Suprapubic skin (tissue), 4 donors: ENCODE data around the gene GREM2. TPM values are rescaled to one million over a fixed set of nuclear protein-coding genes. Genes with fewer than 3 reads are reported as not detected.

Experiments
- DNase-seq, 2 donors: peaks; one replicate each; pipeline ENCODE4 v3.0.0-alpha.2; 2019; ENCODE audit warnings: low spot score in 2 of 2
- H3K27ac ChIP-seq: fragments of 200-600 bp; sonication (generic); one replicate; pipeline ENCODE4 v1.5.1; 2019
- H3K27me3 ChIP-seq: fragments of 200-600 bp; sonication (generic); one replicate; pipeline ENCODE4 v1.5.1; 2019
- H3K36me3 ChIP-seq: fragments of 200-600 bp; sonication (generic); one replicate; pipeline ENCODE4 v1.5.1; 2019
- H3K4me1 ChIP-seq: fragments of 200-600 bp; sonication (generic); one replicate; pipeline ENCODE4 v1.5.1; 2019
- H3K4me3 ChIP-seq: fragments of 200-600 bp; sonication (generic); one replicate; pipeline ENCODE4 v1.5.1; 2019; ENCODE audit warnings: mild to moderate bottlenecking
- H3K9me3 ChIP-seq: fragments of 200-600 bp; sonication (generic); one replicate; pipeline ENCODE4 v1.5.1; 2019
- CTCF ChIP-seq, 2 donors: fragments of 200-600 bp in 1 of 2; fragments of 450-650 bp in 1 of 2; sonication (generic) in 1 of 2; IDR thresholded peaks; one replicate each; pipeline ENCODE4 v1.5.1; 2016 to 2019; ENCODE audit warnings: antibody characterized with exemption in 2 of 2, mild to moderate bottlenecking in 1 of 2, moderate library complexity in 1 of 2
- EP300 ChIP-seq: sonication (generic); formaldehyde crosslinking; IDR thresholded peaks from one replicate; pipeline ENCODE4 v1.6.1; 2017; ENCODE audit warnings: antibody characterized with exemption
- POLR2A ChIP-seq, 2 donors: fragments of 450-650 bp; IDR thresholded peaks; one replicate each; pipeline ENCODE4 v1.6.1; 2017; ENCODE audit warnings: antibody characterized with exemption in 2 of 2, mild to moderate bottlenecking in 2 of 2, moderate library complexity in 2 of 2
- POLR2AphosphoS5 ChIP-seq, 3 donors: sonication (generic); formaldehyde crosslinking; IDR thresholded peaks; one replicate each; pipeline ENCODE4 v1.6.1; 2017; ENCODE audit warnings: antibody characterized with exemption in 3 of 3
- WGBS: methylation state at CpG from one replicate; pipeline ENCODE4 v1.1.5; 2018; 5-methylcytosine and 5-hydroxymethylcytosine counted together
- total RNA-seq, 4 donors: library from RNA; depleted of rRNA; stranded (reverse); fragments of >200 nt; gene quantifications; one replicate each; pipeline ENCODE4 v1.1.0, GENCODE V29; 2016

The GREM2 gene
- total RNA-seq, 4 donors from 2014 or later, result 0.11 to 1.3 (median 0.38) TPM

GRCh38 chr1:240599299-240599698 is 12.7 kb downstream of the GREM2 start:
- no peaks in the 10 kb centered on the region for H3K27me3 ChIP-seq
- no peak overlapping the region for H3K27ac ChIP-seq
- no peak for DNase-seq
- no peaks in the 10 kb centered on the region for H3K36me3 ChIP-seq
- 90% methylated on average over 3 of the region's 3 CpGs for WGBS
- H3K9me3 ChIP-seq, result no peaks in the 10 kb centered on the region
- H3K4me1 ChIP-seq, result no peaks in the 10 kb centered on the region
- TF ChIP-seq CTCF (IDR thresholded peaks at IDR 0.05) (no peak), EP300 (no peak), POLR2AphosphoS5 (IDR thresholded peaks at IDR 0.05) (no peak), POLR2A (IDR thresholded peaks at IDR 0.05) (no peak)
- no peak overlapping the region for H3K4me3 ChIP-seq

- 74% methylated on average over 3 of the region's 3 CpGs for WGBS
- H3K9me3 ChIP-seq, result no peaks in the 10 kb centered on the region
- no peaks in the 10 kb centered on the region for H3K4me1 ChIP-seq
- DNase-seq, result no peak
- no peaks in the 10 kb centered on the region for H3K27me3 ChIP-seq
- no peak overlapping the region for H3K4me3 ChIP-seq
- no peaks in the 10 kb centered on the region for H3K36me3 ChIP-seq
- no peak for TF ChIP-seq POLR2A (IDR thresholded peaks at IDR 0.05)
- TF ChIP-seq CTCF (IDR thresholded peaks at IDR 0.05), result no peak
- TF ChIP-seq EP300, result no peak
- TF ChIP-seq POLR2AphosphoS5 (IDR thresholded peaks at IDR 0.05), result no peak
- H3K27ac ChIP-seq, result no peak overlapping the region
Observed at GRCh38 chr1:240598216-240599001, 13.5 kb downstream of the GREM2 start.

- TF ChIP-seq CTCF (IDR thresholded peaks at IDR 0.05), result no peak
- no peak for TF ChIP-seq POLR2AphosphoS5 (IDR thresholded peaks at IDR 0.05)
- TF ChIP-seq POLR2A (IDR thresholded peaks at IDR 0.05), result no peak
- TF ChIP-seq EP300, result no peak
- H3K4me3 ChIP-seq, result peak overlapping the region; percentile 15
- H3K27me3 ChIP-seq, result no peaks in the 10 kb centered on the region
- H3K36me3 ChIP-seq, result no peaks in the 10 kb centered on the region
- peak overlapping the region; percentile 15 for H3K27ac ChIP-seq
- no peaks in the 10 kb centered on the region for H3K9me3 ChIP-seq
- no peaks in the 10 kb centered on the region for H3K4me1 ChIP-seq
- DNase-seq, result no peak
- WGBS, result 53% methylated on average over 10 of the region's 12 CpGs
Observed at GRCh38 chr1:240597153-240597745, 14.7 kb downstream of the GREM2 start.

GRCh38 chr1:240595476-240595875 is 16.5 kb downstream of the GREM2 start:
- Histone ChIP-seq H3K4me1 (no peaks in the 10 kb centered on the region), H3K9me3 (no peaks in the 10 kb centered on the region), H3K27ac (no peak overlapping the region), H3K36me3 (no peaks in the 10 kb centered on the region), H3K4me3 (no peak overlapping the region), H3K27me3 (no peaks in the 10 kb centered on the region)
- no peak for TF ChIP-seq CTCF (IDR thresholded peaks at IDR 0.05)
- WGBS, result 84% methylated on average over 2 of the region's 2 CpGs
- DNase-seq, result no peak

- WGBS, result 72% methylated on average over 3 of the region's 3 CpGs
- H3K36me3 ChIP-seq, result no peaks in the 10 kb centered on the region
- H3K4me3 ChIP-seq, result no peak overlapping the region
- no peaks in the 10 kb centered on the region for H3K27me3 ChIP-seq
- no peak for DNase-seq
- H3K4me1 ChIP-seq, result no peaks in the 10 kb centered on the region
- TF ChIP-seq POLR2AphosphoS5 (IDR thresholded peaks at IDR 0.05) (no peak), CTCF (IDR thresholded peaks at IDR 0.05) (no peak), EP300 (no peak), POLR2A (IDR thresholded peaks at IDR 0.05) (no peak)
- no peaks in the 10 kb centered on the region for H3K9me3 ChIP-seq
- no peak overlapping the region for H3K27ac ChIP-seq
Observed at GRCh38 chr1:240591564-240591963, 20.4 kb downstream of the GREM2 start.
